Psoas muscle (tissue), 8 donors: ENCODE results near the gene SWSAP1. TPM values are rescaled to one million over a fixed set of nuclear protein-coding genes. Genes with fewer than 3 reads are reported as not detected.

Source experiments
- ATAC-seq, 4 donors: fragments of 200-7000 bp; cut with Tn5 transposase; one replicate each; pipeline ENCODE4 v1.9.1; 2020; ENCODE audit warnings: moderate library complexity in 3 of 4, mild to moderate bottlenecking in 2 of 4
- DNase-seq, 2 donors: peaks; one replicate each; pipeline ENCODE4 v3.0.0-alpha.2; 2020
- H3K27ac ChIP-seq: fragments of 200-600 bp; one replicate; pipeline ENCODE4 v1.8.0; 2022
- H3K27me3 ChIP-seq, 3 donors: fragments of 200-600 bp in 1 of 3; one replicate each; pipeline versions ENCODE4 v1.6.1 to v1.8.0; 2013 to 2022; ENCODE audit warnings: low read length in 2 of 3, mild to moderate bottlenecking in 2 of 3, moderate library complexity in 1 of 3; ENCODE audit not compliant: insufficient read depth in 3 of 3
- H3K36me3 ChIP-seq, 2 donors: fragments of 200-600 bp in 1 of 2; one replicate each; pipeline versions ENCODE4 v1.6.1 to v1.8.0; 2013 to 2022; ENCODE audit warnings: low read depth in 1 of 2, mild to moderate bottlenecking in 1 of 2, moderate library complexity in 1 of 2; ENCODE audit not compliant: insufficient read depth in 1 of 2
- H3K4me1 ChIP-seq: fragments of 200-600 bp; one replicate; pipeline ENCODE4 v1.8.0; 2022
- H3K4me3 ChIP-seq: fragments of 200-600 bp; one replicate; pipeline ENCODE4 v1.8.0; 2022; ENCODE audit warnings: mild to moderate bottlenecking
- H3K9me3 ChIP-seq: fragments of 200-600 bp; one replicate; pipeline ENCODE4 v1.8.0; 2022
- CTCF ChIP-seq: fragments of 200-600 bp; IDR thresholded peaks from one replicate; pipeline ENCODE4 v1.8.0; 2022; ENCODE audit warnings: antibody characterized with exemption
- WGBS, 3 donors: extraction: QIAGEN DNeasy Blood & Tissue Kit; methylation state at CpG; one replicate each; pipeline versions ENCODE4 v1.1.6 to v1.1.7; 2013; 5-methylcytosine and 5-hydroxymethylcytosine counted together
- intact Hi-C, 2 donors: fragments of 100-400 bp; cut with DNase I; formaldehyde crosslinking; loops; one replicate each; pipeline versions ENCODE4 v1.11.0 to v1.14.2; 2022
- long read RNA-seq, 2 donors: library from polyadenylated mRNA; unstranded; transcript quantifications; one replicate each; pipeline ENCODE4 v2.0.0, GENCODE V29; 2021
- polyA plus RNA-seq, 3 donors: library from polyadenylated mRNA; stranded (reverse); fragments of 200-250 nt; gene quantifications; one replicate each; pipeline ENCODE4 v1.2.3, GENCODE V29; 2013
- total RNA-seq, 4 donors: library from RNA; stranded (reverse); fragmentation: NEBNext Ultra II Directional in 2 of 4; extraction: Animal tissue kit (Norgen Biotek cat#: 25700) in 2 of 4; gene quantifications; one replicate each; pipeline versions ENCODE4 v1.2.1 to v1.2.4, GENCODE V29; 2021 to 2023
- donor health status: healthy with polysubstance abuse.
- donor health status: DM: no; HTN: no; CAD: no; lungs with moderate emphysema.
- donor health status: Bipolar disorder and iron deficiency.
- donor health status: healthy.
- donor health status: DM: yes; HTN: yes; CAD: no.
- donor health status: DM: no; HTN: no; CAD: no.
- donor health status: DM: no; HTN: no; CAD: no.
- donor health status: DM: yes; HTN: yes; CAD: no.

The SWSAP1 gene
- total RNA-seq: 1 to 10 TPM; 1.1 to 1.7 (median 1.4) TPM
- 1 to 10 TPM; 2.1 to 3.9 (median 2.3) TPM for polyA plus RNA-seq
- long read RNA-seq, donor 1, partial matches to known transcripts: 0 of 2 reads
- long read RNA-seq, donor 1, other reads (novel, unspliced or antisense): 0 of 2 reads
- long read RNA-seq, donor 2, partial matches to known transcripts: 0 of 3 reads
- long read RNA-seq, donor 2, other reads (novel, unspliced or antisense): 0 of 3 reads

GRCh38 chr19:11374433-11375142 lies at the start of gene SWSAP1:
Gene SWSAP1 (plus strand): TSS chr19:11374666. CDS start chr19:11374681, 15 bp downstream.
- TF ChIP-seq CTCF: no peak
- H3K27ac ChIP-seq: peak within 1 kb of the TSS; percentile 96
- peak within 1 kb of the TSS; percentile 76 for H3K4me3 ChIP-seq
- WGBS, 3 donors: 0 to 1% (median 0%) methylated on average over 44 of the region's 44 CpGs
- ATAC-seq: peak; percentile 97 to 98 (median 98)
- H3K4me1 ChIP-seq: peaks cover 32% of the 10 kb centered on the region
- intact Hi-C loops: loop anchor here in 1 of 2 donors (5.0 to 10.0 kb wide), 2 partner anchors 58 to 130 kb away; partner anchors contain the start of gene ZNF653
- H3K27me3 ChIP-seq: no peaks in the 10 kb centered on the region
- peak; percentile 98 to 99 for DNase-seq
- peaks cover 0 to 16% of the 10 kb centered on the region in 2 donors for H3K36me3 ChIP-seq
- no peaks in the 10 kb centered on the region for H3K9me3 ChIP-seq

GRCh38 chr19:11324748-11325389 lies 49.6 kb upstream of the SWSAP1 start:
- ATAC-seq: peak in 1 of 4 donors; percentile 4
- TF ChIP-seq CTCF: no peak
- Histone ChIP-seq H3K27ac (peak overlapping the region; percentile 39), H3K9me3 (no peaks in the 10 kb centered on the region), H3K4me3 (no peak overlapping the region), H3K36me3 (peaks cover 0 to 30% of the 10 kb centered on the region in 2 donors), H3K27me3 (peaks cover 0 to 2% (median 0%) of the 10 kb centered on the region in 3 donors), H3K4me1 (no peaks in the 10 kb centered on the region)
- intact Hi-C loops: no loop called here
- no peak for DNase-seq
- 62 to 66% (median 62%) methylated on average over 16 to 17 of the region's 17 CpGs for WGBS, 3 donors

- Histone ChIP-seq H3K27ac (no peak overlapping the region), H3K4me1 (no peaks in the 10 kb centered on the region), H3K27me3 (peaks cover 0 to 2% (median 0%) of the 10 kb centered on the region in 3 donors), H3K4me3 (no peak overlapping the region), H3K9me3 (no peaks in the 10 kb centered on the region), H3K36me3 (peaks cover 0 to 37% of the 10 kb centered on the region in 2 donors)
- 91 to 99% (median 92%) methylated on average over 7 of the region's 7 CpGs for WGBS, 3 donors
- ATAC-seq (no peak), DNase-seq (no peak)
- no peak for TF ChIP-seq CTCF
- intact Hi-C loops: no loop called here
Measured at GRCh38 chr19:11325544-11325943, 48.9 kb upstream of the SWSAP1 start.

- no peak overlapping the region for H3K27ac ChIP-seq
- ATAC-seq: no peak
- no peak for TF ChIP-seq CTCF
- DNase-seq: no peak
- peaks cover 2 to 81% of the 10 kb centered on the region in 2 donors for H3K36me3 ChIP-seq
- no peaks in the 10 kb centered on the region for H3K27me3 ChIP-seq
- no peak overlapping the region for H3K4me3 ChIP-seq
- no peaks in the 10 kb centered on the region for H3K4me1 ChIP-seq
- 58 to 64% (median 60%) methylated on average over 4 of the region's 4 CpGs for WGBS, 3 donors
- intact Hi-C loops: no loop called here
- H3K9me3 ChIP-seq: no peaks in the 10 kb centered on the region
Measured at GRCh38 chr19:11330127-11330526, 44.3 kb upstream of the SWSAP1 start.
